ENCODE measurements around the gene OPCML. TPM values are rescaled to one million over a fixed set of nuclear protein-coding genes. Genes with fewer than 3 reads are reported as not detected.

The OPCML gene
- total and polyA plus RNA-seq, 4 donors: under 0.01 to 0.01 TPM; not detected in 2

GRCh38 chr11:132894606-132895005, 637.7 kb downstream of the OPCML start (continued):
- TF ChIP-seq CTCF (IDR thresholded peaks at IDR 0.05; ENCODE audit: low read depth, low read length, missing input control): no peak
- TF ChIP-seq RAD21 (IDR thresholded peaks at IDR 0.05): peak; percentile 23 to 36
- no peak for TF ChIP-seq NR2F2 (IDR thresholded peaks at IDR 0.05)

GRCh38 chr11:132892876-132893275, 639.4 kb downstream of the OPCML start:
- no peaks in the 10 kb centered on the region for H3K9me3 ChIP-seq (ENCODE audit: control insufficient read depth in 4 of 4, low read length in 3 of 4)
- no peak for DNase-seq (ENCODE audit: low spot score)
- no peak overlapping the region for H3K9ac ChIP-seq (ENCODE audit: low read depth in 1 of 2, low read length in 2 of 2)
- no peak overlapping the region for H3K4me3 ChIP-seq (ENCODE audit: low read depth in 1 of 3, low read length in 3 of 3)
- TF ChIP-seq REST (IDR thresholded peaks at IDR 0.05) (no peak), NR2F2 (IDR thresholded peaks at IDR 0.05) (no peak), FOXA1 (IDR thresholded peaks at IDR 0.05) (no peak)
- H3K27ac ChIP-seq (ENCODE audit: low read depth in 1 of 2, low read length in 2 of 2): no peak overlapping the region
- H3K4me1 ChIP-seq (ENCODE audit: control insufficient read depth in 4 of 4, insufficient read depth in 4 of 4, low read length in 3 of 4): peaks cover 4 to 19% (median 4%) of the 10 kb centered on the region in 4 donors
- WGBS: 92% methylated on average over 5 of the region's 5 CpGs
- no peaks in the 10 kb centered on the region for H3K36me3 ChIP-seq (ENCODE audit: control insufficient read depth in 4 of 4, insufficient read depth in 3 of 4, low read depth in 1 of 4, low read length in 3 of 4)
- H3K27me3 ChIP-seq (ENCODE audit: control insufficient read depth in 4 of 4, insufficient read depth in 4 of 4, low read length in 3 of 4): no peaks in the 10 kb centered on the region

- Histone ChIP-seq H3K27ac (ENCODE audit: low read depth in 1 of 2, low read length in 2 of 2) (no peak overlapping the region), H3K36me3 (ENCODE audit: control insufficient read depth in 4 of 4, insufficient read depth in 3 of 4, low read depth in 1 of 4, low read length in 3 of 4) (no peaks in the 10 kb centered on the region), H3K9ac (ENCODE audit: low read depth in 1 of 2, low read length in 2 of 2) (no peak overlapping the region), H3K9me3 (ENCODE audit: control insufficient read depth in 4 of 4, low read length in 3 of 4) (no peaks in the 10 kb centered on the region), H3K4me1 (ENCODE audit: control insufficient read depth in 4 of 4, insufficient read depth in 4 of 4, low read length in 3 of 4) (no peaks in the 10 kb centered on the region), H3K27me3 (ENCODE audit: control insufficient read depth in 4 of 4, insufficient read depth in 4 of 4, low read length in 3 of 4) (no peaks in the 10 kb centered on the region), H3K4me3 (ENCODE audit: low read depth in 1 of 3, low read length in 3 of 3) (no peak overlapping the region)
- 75% methylated on average over 6 of the region's 6 CpGs for WGBS
- DNase-seq (ENCODE audit: low spot score): no peak
- no peak for TF ChIP-seq FOXA1 (IDR thresholded peaks at IDR 0.05)
- no peak for TF ChIP-seq RAD21 (IDR thresholded peaks at IDR 0.05)
- no peak for TF ChIP-seq RXRA (IDR thresholded peaks at IDR 0.05)
- no peak for TF ChIP-seq JUND (IDR thresholded peaks at IDR 0.05)
- TF ChIP-seq SP1 (IDR thresholded peaks at IDR 0.05): no peak
- no peak for TF ChIP-seq MAX (IDR thresholded peaks at IDR 0.05)
- no peak for TF ChIP-seq NR2F2 (IDR thresholded peaks at IDR 0.05)
- no peak for TF ChIP-seq CTCF (IDR thresholded peaks at IDR 0.05; ENCODE audit: low read depth, low read length, missing input control)
- TF ChIP-seq HNF4G (IDR thresholded peaks at IDR 0.05): no peak
- TF ChIP-seq EGR1 (IDR thresholded peaks at IDR 0.05; ENCODE audit: low read depth in 2 of 2): no peak
- TF ChIP-seq ZBTB33 (IDR thresholded peaks at IDR 0.05): no peak
- TF ChIP-seq TAF1 (conservative IDR thresholded peaks at IDR 0.05): no peak
- TF ChIP-seq FOXA2 (IDR thresholded peaks at IDR 0.05): no peak
- TF ChIP-seq YY1 (IDR thresholded peaks at IDR 0.05): no peak
- TF ChIP-seq HNF4A (conservative IDR thresholded peaks at IDR 0.05): no peak
These were observed 644.1 kb downstream of the OPCML start for GRCh38 chr11:132888226-132888625.
